Embryonic facial prominence (tissue), 1 donor: ENCODE measurements around the gene PLEKHA5.

Source experiments
- DNase-seq: peaks from one replicate; pipeline ENCODE4 v3.0.0-alpha.2; 2016; ENCODE audit errors: extremely low spot score

PLEKHA5 gene

GRCh38 chr12:19234171-19234704, 104.7 kb downstream of the PLEKHA5 start:
- no peak for DNase-seq

- DNase-seq: no peak
These were observed 105.7 kb downstream of the PLEKHA5 start for GRCh38 chr12:19234981-19235871.

DNA sequence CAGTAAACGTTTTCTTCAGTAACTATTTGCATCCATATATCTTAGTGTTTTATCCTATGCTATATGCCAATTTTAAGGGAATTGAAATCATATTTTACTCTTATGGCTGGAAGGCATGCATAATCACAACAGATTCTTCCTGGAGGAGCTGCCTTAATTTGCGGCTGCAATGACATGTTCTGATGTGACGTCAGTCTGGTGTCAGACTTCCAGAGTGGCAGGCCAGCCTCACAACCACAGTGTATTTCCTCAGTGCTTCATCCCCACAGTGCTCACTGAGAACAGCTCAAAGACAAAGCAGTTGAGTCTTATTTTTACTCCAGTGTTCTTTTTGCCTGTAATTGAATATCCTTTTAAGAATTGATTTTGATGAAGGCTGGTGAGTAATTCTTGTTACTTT, 107.1 kb downstream of the PLEKHA5 start:
- peak; percentile 35 for DNase-seq

DNA sequence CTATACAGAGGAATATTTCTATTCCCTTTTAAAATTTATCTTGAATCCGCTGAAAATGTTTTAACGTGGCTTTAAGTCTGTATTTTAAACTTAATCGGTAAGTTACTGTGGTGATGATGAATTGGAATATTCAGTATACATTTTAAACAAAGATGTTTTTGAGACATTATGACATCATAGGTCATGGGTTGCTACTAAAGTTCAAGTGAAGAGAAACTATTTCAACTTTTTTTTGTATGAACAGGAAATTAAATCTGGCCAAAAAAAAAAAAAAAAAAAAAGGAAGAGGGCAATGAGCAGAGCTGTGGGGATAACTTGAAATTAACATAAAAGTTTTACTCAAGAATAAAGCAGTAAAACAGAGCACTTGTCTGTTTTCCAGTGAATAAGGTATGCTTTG, 109.0 kb downstream of the PLEKHA5 start:
- DNase-seq: no peak

DNA sequence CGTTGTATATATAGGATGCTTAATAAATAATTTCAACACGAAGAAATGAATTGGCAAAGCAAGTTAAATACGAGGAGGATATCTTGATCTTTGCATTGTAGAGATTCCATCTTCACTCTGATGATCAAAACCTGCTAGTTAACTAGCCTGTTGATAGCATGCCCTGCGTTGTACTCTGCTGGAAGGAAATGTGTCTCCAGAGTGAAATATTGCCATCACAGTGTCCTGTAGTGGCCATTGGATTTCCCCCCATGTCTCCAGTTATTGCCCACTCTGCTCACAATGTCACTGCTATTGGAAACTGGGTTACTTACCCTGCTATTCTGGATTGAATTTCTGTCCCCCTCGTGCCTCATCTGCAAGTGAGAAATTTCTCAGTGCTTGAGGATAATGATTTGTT, 109.6 kb downstream of the PLEKHA5 start:
- DNase-seq: no peak

- no peak for DNase-seq
These were observed 110.2 kb downstream of the PLEKHA5 start for GRCh38 chr12:19239616-19240234.

GRCh38 chr12:19242581-19242980, 113.0 kb downstream of the PLEKHA5 start:
- no peak for DNase-seq

DNA sequence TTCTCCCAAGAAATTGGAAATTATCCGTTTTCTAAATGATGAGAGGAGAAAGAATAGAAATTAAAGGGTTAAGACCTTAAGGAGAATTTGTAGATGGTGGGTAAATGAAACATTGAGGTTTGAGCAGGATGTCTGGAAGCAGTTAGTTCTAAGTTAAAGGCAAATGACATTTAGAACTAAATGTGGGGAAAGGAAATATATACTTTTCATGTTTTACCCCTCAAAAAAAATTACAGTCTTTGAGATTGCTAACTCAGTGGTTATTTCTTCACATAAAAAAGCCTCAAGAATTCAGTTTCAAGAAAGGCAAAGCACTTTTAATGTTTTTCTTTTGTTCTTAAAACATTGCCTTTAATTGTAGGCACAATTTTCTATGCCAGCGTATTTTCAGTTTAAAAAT, 114.0 kb downstream of the PLEKHA5 start:
- peak; percentile 59 for DNase-seq

DNA sequence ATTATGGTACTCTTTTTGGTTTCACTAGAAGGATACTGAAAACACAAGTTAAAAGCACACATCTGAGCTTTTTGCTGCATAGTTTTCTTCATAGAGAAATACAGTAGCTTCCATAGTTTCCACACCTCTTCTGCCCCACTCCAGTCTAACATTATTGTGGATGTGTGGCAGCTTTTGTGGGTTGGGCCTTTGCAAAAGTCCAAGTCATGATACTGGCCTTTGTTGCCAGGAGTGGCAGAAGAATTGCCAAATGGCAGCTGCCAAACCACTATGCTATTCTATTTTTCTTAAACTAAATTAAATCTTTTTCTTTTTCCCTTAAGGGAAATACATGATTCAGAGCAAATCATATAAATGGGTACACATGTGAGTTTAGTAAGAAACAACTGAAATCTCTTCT, 114.8 kb downstream of the PLEKHA5 start:
- DNase-seq: no peak

DNA sequence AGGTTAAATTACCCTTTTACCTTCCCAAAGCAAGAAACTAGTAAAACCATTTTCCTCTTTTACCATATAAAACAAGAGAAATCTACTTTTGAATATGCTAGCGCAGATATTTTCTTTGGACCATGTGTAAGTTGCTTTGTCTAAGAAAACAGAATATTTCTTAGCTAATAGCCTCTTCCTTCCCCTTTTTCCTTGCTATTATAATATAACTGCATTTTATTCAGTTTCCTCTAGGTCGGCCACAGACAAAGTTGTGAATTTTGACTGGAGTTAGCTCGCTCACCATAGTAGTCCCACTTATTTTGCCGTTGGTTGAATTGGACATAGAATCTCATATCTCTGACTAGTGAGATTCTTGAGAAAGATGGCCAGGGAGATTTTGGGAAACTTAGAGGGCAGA, 115.6 kb downstream of the PLEKHA5 start:
- DNase-seq: no peak

DNA sequence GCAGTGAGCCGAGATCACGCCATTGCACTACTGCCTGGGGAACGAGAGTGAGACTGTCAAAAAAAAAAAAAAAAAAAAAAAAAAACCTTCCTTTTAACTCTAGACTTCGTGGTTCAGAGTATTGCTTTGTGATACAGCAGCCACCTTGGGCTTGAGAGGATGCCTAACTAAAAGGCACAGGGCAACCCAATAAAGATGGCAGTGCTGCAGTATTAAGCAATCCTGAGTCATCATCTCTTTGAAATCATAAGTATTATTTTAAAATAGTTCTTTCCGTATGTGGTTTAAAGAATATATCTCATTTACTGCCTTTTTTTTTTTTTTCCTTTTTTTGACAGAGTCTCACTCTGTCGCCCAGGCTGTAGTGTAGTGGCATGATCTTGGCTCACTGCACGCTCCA, 116.1 kb downstream of the PLEKHA5 start:
- DNase-seq: no peak

DNA sequence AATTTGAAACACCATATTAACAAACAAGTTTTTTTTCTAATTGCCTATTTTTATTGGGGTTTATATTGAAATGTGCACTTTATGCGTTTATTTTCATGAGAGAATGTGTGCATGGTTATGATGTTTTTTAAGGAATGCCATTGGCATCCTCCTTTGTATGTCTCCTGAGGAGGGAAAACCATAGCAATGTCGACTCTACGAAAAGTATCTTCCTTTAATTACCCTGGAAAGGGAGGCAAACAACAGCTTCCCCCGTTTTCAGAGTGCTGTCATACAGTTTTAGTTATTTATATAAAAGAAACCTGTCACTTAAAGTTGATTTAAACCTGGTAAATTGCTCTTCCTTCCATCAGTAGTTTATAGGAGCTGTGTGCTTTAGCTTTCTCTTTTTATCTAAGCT, 117.4 kb downstream of the PLEKHA5 start:
- no peak for DNase-seq

DNA sequence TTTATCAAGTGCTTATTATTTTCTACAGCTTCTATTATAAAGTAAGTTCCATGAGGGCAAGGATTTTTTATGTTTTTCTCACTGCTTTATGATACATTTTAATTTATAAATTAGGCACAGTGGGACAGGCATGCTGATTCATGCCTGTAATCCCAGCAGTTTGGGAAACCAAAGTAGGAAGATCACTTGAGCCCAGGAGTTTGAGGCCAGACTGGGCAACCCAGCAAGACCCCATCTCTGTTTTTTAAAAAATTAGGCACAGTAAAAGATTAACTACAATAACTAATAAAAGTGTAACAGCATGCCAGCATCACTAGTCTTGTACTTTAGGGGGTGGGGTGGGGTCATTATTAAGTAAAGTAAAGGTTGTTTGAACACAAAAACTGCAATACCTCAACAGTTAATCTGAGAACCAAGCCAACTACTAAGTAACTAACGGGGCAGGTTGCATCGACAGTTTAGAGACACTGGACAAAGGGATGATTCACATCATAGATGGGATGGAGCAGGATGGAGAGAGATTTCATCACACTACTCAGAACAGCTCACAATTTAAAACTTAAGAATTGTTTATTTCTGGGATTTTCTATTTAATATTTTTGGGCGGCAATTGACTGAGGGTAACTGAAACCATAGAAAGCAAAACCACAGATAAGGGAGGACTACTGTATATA, 119.5 kb downstream of the PLEKHA5 start:
- no peak for DNase-seq

- DNase-seq: no peak
These were observed 122.1 kb downstream of the PLEKHA5 start for GRCh38 chr12:19251481-19252132.

- no peak for DNase-seq
These were observed 130.6 kb downstream of the PLEKHA5 start for GRCh38 chr12:19260135-19260534.

- no peak for DNase-seq
These were observed 132.2 kb downstream of the PLEKHA5 start for GRCh38 chr12:19261773-19262172.

GRCh38 chr12:19263672-19264071, 134.1 kb downstream of the PLEKHA5 start:
- no peak for DNase-seq

DNA sequence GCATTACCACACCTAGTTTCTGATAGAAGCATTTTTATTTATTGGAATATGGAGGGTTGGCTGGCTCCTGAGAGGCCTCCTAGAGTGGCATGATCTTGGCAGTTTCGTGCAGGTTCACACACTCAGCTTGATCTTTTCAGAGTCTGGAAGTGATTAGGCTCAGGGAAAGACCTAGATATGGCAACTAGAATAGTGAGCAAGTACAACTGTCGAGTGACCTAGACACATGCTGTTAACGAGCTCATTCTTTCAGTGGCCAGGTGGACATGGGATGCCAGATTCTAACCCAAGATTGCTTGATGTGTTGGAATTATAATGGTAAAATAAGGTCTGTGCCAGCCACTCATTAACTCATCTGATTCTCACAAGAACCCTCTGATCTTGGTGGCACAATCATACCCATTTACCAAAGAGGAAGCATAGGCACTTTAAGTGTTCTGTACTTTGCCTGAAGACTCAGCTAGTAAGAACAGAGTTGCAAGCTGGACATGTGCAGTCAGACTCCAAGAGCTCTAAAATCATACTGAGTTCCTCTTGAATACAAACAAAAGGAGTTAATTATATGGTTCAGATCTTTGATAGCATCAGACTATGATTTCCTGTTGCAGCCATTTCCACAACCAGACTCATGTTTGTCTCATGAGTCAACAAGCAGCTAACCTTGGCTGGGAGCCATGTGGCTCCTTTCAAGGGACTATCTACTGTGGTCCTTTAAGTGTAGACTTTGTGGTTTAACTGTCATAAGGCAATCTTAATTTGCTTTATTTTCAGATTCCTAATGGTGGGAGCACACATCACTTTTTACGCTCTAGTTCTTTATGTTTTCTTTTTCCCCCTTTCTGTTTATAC, 144.2 kb downstream of the PLEKHA5 start:
- DNase-seq: no peak

GRCh38 chr12:19276767-19277166, 147.2 kb downstream of the PLEKHA5 start:
- no peak for DNase-seq

DNA sequence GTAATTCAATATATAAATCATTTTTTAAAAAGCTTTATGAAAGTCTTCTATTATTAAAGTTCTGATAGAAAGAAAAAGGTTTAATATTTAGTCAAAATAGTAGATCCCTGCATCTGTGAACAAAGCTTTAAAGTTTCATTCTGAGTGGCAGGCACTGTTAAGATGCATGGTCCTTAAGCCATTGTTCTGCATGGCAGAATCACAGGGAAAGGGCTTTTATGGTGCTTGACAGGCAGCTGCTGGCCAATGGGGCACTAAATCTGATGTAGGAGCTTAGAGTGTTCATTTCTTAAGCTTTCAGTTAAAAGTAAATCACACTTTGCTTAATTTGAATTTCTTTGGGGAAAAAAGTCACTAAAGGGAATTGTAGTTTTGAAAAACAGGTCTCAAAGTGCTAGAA, 148.2 kb downstream of the PLEKHA5 start:
- no peak for DNase-seq

DNA sequence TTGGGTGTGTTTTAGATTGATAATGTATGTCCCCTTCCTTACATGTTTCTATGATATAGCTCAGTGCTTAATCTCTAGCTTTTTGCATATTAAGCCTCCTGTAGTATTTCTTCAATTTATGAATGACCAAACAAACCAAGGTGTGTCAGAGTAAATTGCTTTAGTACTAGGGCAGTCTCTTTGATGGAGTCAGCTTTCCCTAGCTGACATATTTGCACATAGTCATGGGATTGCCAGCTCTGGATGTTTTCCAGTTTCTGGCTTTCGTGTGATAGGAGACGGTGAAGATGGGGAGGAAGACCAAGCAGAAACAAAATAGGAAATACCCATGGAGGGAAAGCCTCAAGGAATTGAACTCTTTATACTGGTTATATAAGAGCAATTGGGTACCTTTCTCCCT, 148.9 kb downstream of the PLEKHA5 start:
- DNase-seq: no peak
